ENCODE results near the gene ALG10.
"Not testable (repeated sequence)": the region's sequence is repeated elsewhere in the genome, so short reads cannot be mapped to it uniquely, and the experiment has no call there.

The ALG10 gene, protein sequence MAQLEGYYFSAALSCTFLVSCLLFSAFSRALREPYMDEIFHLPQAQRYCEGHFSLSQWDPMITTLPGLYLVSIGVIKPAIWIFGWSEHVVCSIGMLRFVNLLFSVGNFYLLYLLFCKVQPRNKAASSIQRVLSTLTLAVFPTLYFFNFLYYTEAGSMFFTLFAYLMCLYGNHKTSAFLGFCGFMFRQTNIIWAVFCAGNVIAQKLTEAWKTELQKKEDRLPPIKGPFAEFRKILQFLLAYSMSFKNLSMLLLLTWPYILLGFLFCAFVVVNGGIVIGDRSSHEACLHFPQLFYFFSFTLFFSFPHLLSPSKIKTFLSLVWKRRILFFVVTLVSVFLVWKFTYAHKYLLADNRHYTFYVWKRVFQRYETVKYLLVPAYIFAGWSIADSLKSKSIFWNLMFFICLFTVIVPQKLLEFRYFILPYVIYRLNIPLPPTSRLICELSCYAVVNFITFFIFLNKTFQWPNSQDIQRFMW
- total RNA-seq: 7.4 to 20.8 (median 13.9) reads per million in 9 experiments

DNA sequence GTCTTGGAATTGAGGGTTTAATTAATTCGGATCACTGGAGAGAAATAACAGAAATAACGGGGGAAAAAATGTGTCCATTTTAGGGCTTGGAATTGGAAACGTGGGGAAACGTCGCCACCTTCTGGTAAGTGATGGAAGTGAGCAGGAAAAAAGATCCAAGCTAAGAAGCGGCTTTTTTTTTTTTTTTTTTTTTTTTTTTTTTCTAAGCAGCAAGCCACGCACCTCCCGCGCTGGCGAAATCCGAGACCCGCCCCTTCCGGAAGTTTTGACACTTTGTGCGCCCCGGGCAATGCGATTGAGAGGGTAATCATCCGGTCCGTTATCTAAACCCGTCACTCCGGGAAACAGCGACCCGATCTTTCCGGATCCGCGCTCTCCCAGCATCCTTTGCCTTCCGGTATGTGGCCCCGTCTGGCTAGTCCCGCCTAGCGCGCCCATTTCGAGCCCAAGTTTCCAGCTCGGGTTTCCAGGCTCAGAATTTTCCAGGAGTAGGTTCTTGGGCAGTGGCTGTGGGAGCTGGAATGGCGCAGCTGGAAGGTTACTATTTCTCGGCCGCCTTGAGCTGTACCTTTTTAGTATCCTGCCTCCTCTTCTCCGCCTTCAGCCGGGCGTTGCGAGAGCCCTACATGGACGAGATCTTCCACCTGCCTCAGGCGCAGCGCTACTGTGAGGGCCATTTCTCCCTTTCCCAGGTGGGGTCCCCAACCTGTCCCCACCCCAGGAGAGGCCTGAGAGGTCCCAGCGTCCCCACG lies at the start of gene ALG10:
Gene ALG10, plus strand, starts transcription at position 418 of the 752 bp plus-strand sequence. Its CDS starts 104 bp downstream, at position 522.
- Mint-ChIP-seq H3K4me3 (peak within 1 kb of the TSS; percentile 93 to 94), H3K27me3 (no peaks in the 10 kb centered on the region), H3K27ac (peak within 1 kb of the TSS; percentile 97 to 98), H3K4me1 (ENCODE audit: low read depth in 2 of 2) (peaks cover 5 to 16% of the 10 kb centered on the region in 2 donors), H3K36me3 (ENCODE audit: insufficient read depth) (peaks cover 11% of the 10 kb centered on the region), H3K9me3 (no peaks in the 10 kb centered on the region)
- ATAC-seq (replicated peaks) (peak; percentile 96), DNase-seq (peak; percentile 94 to 96 (median 96))

DNA sequence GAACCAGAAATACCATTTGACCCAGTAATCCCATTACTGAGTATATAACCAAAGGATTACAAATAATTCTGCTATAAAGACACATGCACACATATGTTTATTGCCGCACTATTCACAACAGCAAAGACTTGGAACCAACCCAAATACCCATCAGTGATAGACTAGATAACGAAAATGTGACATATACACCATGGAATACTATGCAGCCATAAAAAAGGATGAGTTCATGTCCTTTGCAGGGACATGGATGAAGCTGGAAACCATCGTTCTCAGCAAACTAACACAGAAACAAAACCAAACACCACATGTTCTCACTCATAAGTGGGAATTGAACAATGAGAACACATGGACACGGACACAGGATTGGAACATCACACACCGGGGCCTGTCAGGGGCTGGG lies 49.4 kb upstream of the ALG10 start:
- not testable (repeated sequence) for H3K4me3 Mint-ChIP-seq; H3K9me3 Mint-ChIP-seq; H3K36me3 Mint-ChIP-seq (ENCODE audit: insufficient read depth); H3K4me1 Mint-ChIP-seq (ENCODE audit: low read depth in 2 of 2); H3K27me3 Mint-ChIP-seq; H3K27ac Mint-ChIP-seq; ATAC-seq (replicated peaks); DNase-seq

GRCh38 chr12:33977887-33978286 lies 44.4 kb upstream of the ALG10 start:
- H3K9me3 Mint-ChIP-seq: peaks cover 0 to 2% of the 10 kb centered on the region in 2 donors
- no peaks in the 10 kb centered on the region for H3K36me3 Mint-ChIP-seq (ENCODE audit: insufficient read depth)
- peaks cover 0 to 10% of the 10 kb centered on the region in 2 donors for H3K27me3 Mint-ChIP-seq
- H3K4me1 Mint-ChIP-seq (ENCODE audit: low read depth in 2 of 2): no peaks in the 10 kb centered on the region
- no peak overlapping the region for H3K4me3 Mint-ChIP-seq
- no peak for DNase-seq
- ATAC-seq (replicated peaks): no peak
- H3K27ac Mint-ChIP-seq: no peak overlapping the region

GRCh38 chr12:33988197-33988805 lies 34.0 kb upstream of the ALG10 start:
- ATAC-seq (replicated peaks) (no peak), DNase-seq (no peak)
- Mint-ChIP-seq H3K9me3 (no peaks in the 10 kb centered on the region), H3K4me1 (ENCODE audit: low read depth in 2 of 2) (no peaks in the 10 kb centered on the region), H3K4me3 (no peak overlapping the region), H3K27ac (no peak overlapping the region), H3K36me3 (ENCODE audit: insufficient read depth) (no peaks in the 10 kb centered on the region), H3K27me3 (peaks cover 5% of the 10 kb centered on the region in 2 donors)

DNA sequence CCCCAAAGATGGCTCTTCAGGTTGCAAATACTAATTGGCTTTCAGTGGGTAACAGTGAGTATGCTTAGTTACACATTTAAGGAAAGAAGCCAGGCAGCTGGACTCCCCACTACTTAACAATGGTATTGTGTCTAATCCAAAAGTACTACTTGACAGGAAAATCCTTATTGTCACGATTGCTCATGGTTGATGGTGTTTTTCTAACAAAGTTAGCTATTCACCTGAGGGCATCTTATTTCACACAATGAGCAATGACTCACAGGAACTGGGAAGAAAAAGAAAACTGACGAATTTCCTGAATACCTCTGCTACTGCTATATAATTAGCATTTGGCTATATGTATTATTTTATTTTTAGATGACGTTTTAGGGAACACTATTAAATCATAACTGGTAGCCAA lies 33.4 kb upstream of the ALG10 start:
- Mint-ChIP-seq H3K4me3 (no peak overlapping the region), H3K27me3 (peaks cover 5% of the 10 kb centered on the region in 2 donors), H3K27ac (no peak overlapping the region), H3K4me1 (ENCODE audit: low read depth in 2 of 2) (no peaks in the 10 kb centered on the region), H3K9me3 (no peaks in the 10 kb centered on the region), H3K36me3 (ENCODE audit: insufficient read depth) (no peaks in the 10 kb centered on the region)
- no peak for ATAC-seq (replicated peaks)
- DNase-seq: no peak

DNA sequence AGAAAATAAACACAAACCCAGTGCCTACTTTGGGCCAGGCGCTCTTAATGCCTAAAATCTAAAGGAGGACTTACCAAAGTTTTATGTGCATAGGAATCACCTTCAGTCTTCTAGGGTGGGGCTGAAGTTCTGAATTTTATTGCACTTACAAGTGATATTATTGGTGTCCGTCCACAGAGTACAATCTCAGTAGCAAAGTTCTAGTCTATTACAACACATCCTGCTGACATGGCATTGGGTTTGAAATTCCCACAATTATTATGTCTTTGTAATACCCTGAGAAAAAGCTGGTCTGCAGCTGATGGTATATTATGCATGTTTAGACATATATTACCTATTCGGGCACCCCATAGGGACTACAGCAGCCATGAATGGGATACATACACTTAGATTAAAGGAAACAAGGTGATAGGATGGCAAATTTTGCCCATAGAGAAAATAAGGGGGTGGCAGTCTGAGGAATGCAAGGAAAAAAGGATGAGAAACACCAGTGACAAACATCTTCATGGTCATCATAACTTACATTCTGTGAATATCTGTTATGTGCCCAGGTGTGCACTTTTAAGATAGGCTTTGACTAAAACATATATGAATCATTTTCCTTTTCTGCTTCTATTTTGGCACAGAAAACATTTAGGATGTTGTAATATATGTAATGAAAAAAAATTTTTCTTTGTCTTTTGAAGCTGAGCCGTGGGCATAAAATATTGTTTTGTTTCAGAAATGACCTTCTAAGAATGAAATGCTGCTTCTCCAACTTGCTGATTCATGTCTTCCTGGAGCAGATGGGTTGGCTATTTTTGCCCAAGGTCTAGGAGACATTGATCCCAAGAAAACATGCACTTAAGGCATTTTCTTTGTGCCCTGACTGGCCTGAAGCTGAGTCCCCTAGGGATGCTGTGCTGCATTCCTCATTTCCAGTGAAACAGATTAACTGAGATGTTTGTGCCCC lies 27.2 kb upstream of the ALG10 start:
- Mint-ChIP-seq H3K27ac (no peak overlapping the region), H3K4me1 (ENCODE audit: low read depth in 2 of 2) (no peaks in the 10 kb centered on the region), H3K27me3 (peaks cover 6 to 30% of the 10 kb centered on the region in 2 donors), H3K4me3 (no peak overlapping the region), H3K36me3 (ENCODE audit: insufficient read depth) (no peaks in the 10 kb centered on the region), H3K9me3 (no peaks in the 10 kb centered on the region)
- DNase-seq (no peak), ATAC-seq (replicated peaks) (no peak)

DNA sequence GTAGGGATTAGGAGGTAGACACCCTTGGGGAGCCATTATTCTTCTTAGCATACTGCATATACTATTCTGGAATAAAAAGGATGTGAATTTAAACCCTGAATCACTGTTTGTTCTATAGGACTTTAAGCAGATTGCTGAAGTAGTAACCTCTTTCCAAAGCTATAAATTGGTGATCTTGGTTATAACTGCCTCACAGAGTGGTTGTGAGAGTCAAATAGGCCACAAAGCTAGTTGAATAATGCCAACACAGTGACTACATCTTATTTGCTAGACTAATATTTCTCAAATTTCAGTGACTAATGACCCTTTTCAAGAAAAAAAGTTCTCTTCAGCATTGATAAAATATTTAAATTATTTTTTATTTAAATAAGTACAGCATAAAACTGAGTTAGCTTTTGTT lies 13.5 kb upstream of the ALG10 start:
- not testable (repeated sequence) for H3K4me1 Mint-ChIP-seq (ENCODE audit: low read depth in 2 of 2); H3K36me3 Mint-ChIP-seq (ENCODE audit: insufficient read depth); H3K27ac Mint-ChIP-seq; H3K9me3 Mint-ChIP-seq; ATAC-seq (replicated peaks); DNase-seq; H3K4me3 Mint-ChIP-seq
- H3K27me3 Mint-ChIP-seq: peaks cover 21 to 43% of the 10 kb centered on the region in 2 donors

DNA sequence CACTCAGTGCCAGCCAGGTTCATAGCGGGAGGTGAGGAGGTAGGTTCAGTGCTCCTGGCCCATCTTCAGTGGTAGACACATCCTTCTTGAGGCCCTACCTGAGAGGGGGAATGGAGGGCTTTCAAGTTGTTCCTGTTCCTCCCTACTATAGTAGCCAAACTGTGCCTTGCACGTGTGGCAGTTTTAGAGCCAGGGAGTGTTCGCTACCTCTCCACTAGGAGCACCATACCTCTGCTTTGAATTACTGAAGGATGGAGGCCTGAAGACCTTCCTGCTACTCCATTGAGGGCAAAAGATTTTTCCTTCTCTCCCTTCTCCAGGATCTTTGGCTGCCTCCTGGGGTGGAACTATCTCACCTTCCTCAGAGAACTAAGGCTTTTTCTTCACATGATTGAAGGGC lies 5.9 kb upstream of the ALG10 start:
- DNase-seq: no peak
- Mint-ChIP-seq H3K4me3 (no peak overlapping the region), H3K27me3 (peaks cover 6 to 16% of the 10 kb centered on the region in 2 donors), H3K36me3 (ENCODE audit: insufficient read depth) (no peaks in the 10 kb centered on the region), H3K4me1 (ENCODE audit: low read depth in 2 of 2) (no peaks in the 10 kb centered on the region), H3K9me3 (no peaks in the 10 kb centered on the region), H3K27ac (no peak overlapping the region)
- ATAC-seq (replicated peaks): no peak

GRCh38 chr12:34021071-34021470 lies 1.2 kb upstream of the ALG10 start:
- ATAC-seq (replicated peaks) (no peak), DNase-seq (no peak)
- Mint-ChIP-seq H3K27ac (no peak overlapping the region), H3K4me3 (no peak overlapping the region), H3K27me3 (peaks cover 0 to 5% of the 10 kb centered on the region in 2 donors), H3K9me3 (no peaks in the 10 kb centered on the region), H3K4me1 (ENCODE audit: low read depth in 2 of 2) (peaks cover 5 to 16% of the 10 kb centered on the region in 2 donors), H3K36me3 (ENCODE audit: insufficient read depth) (peaks cover 11% of the 10 kb centered on the region)

DNA sequence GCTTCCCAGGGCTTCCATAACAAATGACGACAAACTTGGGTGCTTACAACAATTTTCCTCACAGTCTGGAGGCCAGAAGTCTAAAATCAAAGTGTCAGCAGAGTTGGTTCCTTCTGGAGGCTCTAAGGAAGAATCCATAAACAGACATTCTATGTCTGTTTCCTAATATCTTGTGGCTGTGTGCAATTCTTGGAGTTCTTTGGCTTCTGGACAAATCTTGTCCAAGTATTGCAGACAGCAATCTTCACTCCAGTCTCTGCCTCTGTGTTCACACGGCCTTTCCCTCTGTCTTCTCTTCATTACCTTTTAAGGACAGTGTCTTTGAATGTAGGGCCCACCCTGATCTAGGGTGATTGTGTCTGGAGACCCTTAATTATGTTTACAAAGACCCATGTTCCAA lies 5.4 kb downstream of the ALG10 start:
- not testable (repeated sequence) for DNase-seq; H3K9me3 Mint-ChIP-seq; H3K27me3 Mint-ChIP-seq; H3K27ac Mint-ChIP-seq; H3K4me3 Mint-ChIP-seq; H3K36me3 Mint-ChIP-seq (ENCODE audit: insufficient read depth); ATAC-seq (replicated peaks)
- H3K4me1 Mint-ChIP-seq (ENCODE audit: low read depth in 2 of 2): peaks cover under 1 to 12% of the 10 kb centered on the region in 2 donors

GRCh38 chr12:34030591-34030990 lies 8.3 kb downstream of the ALG10 start:
- H3K4me3 Mint-ChIP-seq: no peak overlapping the region
- H3K36me3 Mint-ChIP-seq (ENCODE audit: insufficient read depth): no peaks in the 10 kb centered on the region
- H3K27ac Mint-ChIP-seq: no peak overlapping the region
- no peaks in the 10 kb centered on the region for H3K9me3 Mint-ChIP-seq
- no peak for ATAC-seq (replicated peaks)
- DNase-seq: no peak
- H3K4me1 Mint-ChIP-seq (ENCODE audit: low read depth in 2 of 2): no peaks in the 10 kb centered on the region
- no peaks in the 10 kb centered on the region for H3K27me3 Mint-ChIP-seq

DNA sequence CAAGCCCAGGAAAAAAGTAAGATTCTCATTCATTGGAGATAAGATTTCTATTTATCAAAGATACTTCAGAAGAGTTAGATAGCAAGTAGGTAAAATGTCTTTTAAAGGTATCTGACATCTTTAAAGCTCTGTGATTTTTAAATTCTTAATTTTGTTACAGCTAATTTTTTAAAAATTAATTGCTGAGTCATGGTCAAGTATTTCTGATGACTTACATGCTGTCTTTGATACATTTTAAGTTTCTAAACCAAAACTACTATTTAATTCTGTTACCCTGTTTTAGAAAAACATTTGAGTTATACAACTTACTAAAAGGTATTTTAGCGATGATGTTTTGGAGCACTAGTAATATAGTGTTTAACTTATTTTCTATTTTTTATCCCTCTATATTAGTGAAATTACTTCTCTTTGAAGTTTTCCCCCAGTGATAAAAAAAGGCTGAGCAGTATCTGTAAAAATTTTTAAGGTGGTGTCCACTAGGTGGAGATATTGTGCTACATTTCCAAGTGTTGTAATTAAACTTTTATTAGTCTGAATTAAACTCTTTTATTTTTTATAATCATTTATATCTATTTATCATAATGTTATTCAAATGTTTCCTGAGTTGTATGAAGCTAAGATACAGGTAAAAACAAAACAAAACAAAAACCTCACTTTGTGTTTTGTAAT lies 11.5 kb downstream of the ALG10 start:
- Mint-ChIP-seq H3K9me3 (no peaks in the 10 kb centered on the region), H3K36me3 (ENCODE audit: insufficient read depth) (no peaks in the 10 kb centered on the region), H3K4me3 (no peak overlapping the region), H3K4me1 (ENCODE audit: low read depth in 2 of 2) (no peaks in the 10 kb centered on the region), H3K27me3 (no peaks in the 10 kb centered on the region), H3K27ac (no peak overlapping the region)
- DNase-seq (no peak), ATAC-seq (replicated peaks) (no peak)
